HS-5 (cell line): ENCODE measurements around the gene FANCE.

Experiments used
- DNase-seq: peaks from one replicate; pipeline ENCODE4 v3.0.0-alpha.2; 2012; ENCODE audit warnings: low read depth

The FANCE gene

DNA sequence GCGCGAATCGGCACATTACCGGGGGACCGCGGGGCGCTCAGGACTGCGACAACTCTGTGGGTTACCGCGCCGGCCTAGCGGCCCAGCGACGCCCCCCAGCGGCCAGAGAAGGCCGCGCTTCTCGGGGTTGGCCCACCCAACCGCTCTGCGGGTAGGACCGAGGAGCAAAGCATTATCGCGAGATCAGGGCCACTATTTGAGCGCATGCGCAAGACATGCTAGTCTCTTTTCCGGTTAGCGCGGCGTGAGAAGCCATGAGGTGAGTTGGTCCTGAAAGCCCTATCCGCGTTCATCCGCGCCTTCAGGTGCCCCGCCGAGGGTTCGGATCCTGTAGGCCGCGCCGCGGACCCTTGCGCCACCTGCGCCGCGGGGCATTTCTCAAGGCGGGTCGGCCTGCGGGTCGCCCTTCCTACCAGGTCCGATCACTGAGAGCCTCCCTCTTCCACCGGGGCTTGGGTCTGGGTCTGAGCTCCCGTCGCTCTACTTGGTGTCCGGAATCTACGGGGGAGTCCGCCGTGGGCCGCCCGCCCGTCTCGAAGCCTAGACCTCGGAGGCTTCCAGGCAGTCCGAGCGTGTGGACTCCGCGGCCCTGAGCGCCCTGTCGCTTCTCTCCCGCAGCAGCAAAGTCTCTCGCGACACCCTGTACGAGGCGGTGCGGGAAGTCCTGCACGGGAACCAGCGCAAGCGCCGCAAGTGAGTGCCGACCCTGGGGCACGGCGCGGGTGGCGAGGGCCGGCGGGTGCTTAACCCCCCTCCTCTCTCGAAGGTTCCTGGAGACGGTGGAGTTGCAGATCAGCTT is 16.2 kb downstream of the FANCE start, which contains the start of gene RPL10A:
RPL10A (plus strand) TSS at position 221 of the 799 bp plus-strand sequence; CDS start at position 255, 34 bp downstream.
- peak; percentile 85 for DNase-seq

- no peak for DNase-seq
Observed at GRCh38 chr6:35468980-35469750, 17.0 kb downstream of the FANCE start.

- DNase-seq, result no peak
Observed at GRCh38 chr6:35469751-35470662, 17.9 kb downstream of the FANCE start.

GRCh38 chr6:35470663-35471120 is 18.6 kb downstream of the FANCE start:
- no peak for DNase-seq

GRCh38 chr6:35471836-35472345 is 19.8 kb downstream of the FANCE start:
- no peak for DNase-seq

- DNase-seq, result no peak
Observed at GRCh38 chr6:35473075-35473849, 21.1 kb downstream of the FANCE start.

- no peak for DNase-seq
Observed at GRCh38 chr6:35473850-35474130, 21.7 kb downstream of the FANCE start.

GRCh38 chr6:35474131-35474941 is 22.2 kb downstream of the FANCE start:
- DNase-seq, result no peak

DNA sequence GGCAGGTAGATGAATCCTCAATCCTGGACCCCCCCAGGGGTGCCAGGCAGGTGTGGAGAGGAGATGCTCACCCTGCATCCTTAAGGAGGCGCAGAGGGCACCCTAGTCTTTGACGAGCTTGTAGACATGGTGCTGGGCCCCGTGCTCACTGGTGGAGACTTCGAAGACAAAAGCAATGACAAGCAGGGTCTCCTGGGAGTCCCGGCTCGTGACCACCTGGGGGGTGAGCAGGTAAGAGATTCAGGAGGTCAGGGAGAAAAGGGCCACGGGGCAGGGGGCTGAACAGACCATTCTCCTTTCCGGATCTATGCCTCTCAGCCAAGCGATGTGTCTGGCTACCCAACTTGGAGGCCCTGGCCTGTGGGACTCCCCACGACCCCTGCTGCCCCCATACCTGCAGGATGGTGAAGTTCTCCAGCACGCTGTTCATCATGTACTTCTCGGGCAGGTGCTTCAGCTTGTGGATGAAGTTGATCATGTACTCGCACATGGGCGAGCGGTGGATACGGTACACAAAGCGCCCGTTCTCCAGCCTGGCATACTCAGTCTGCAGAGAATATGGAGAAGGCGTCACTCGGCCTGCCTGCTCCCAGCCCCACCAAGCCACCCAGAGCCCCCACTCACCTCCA is 22.9 kb downstream of the FANCE start:
- no peak for DNase-seq

DNA sequence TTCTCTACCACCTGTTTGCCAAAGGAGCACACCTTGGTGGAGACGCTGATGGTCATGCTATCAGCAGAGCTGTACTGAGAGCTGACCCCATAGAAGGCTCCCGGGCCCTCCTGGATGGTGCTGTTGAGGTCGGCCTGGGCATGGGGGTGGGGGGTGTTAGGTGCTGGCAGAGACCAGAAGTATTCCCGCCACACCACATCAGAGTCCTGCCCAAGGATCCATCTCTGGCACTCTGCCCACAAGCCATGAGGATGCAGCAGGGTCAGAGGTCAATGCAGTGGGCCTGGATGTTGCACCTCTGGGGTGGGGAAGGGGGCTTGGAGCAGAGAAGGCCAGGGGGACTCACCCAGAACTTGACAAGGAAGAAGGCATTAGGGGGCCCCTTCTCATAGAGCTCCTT is 23.4 kb downstream of the FANCE start:
- DNase-seq, result no peak

- DNase-seq, result no peak
Observed at GRCh38 chr6:35476004-35476403, 23.9 kb downstream of the FANCE start.

DNA sequence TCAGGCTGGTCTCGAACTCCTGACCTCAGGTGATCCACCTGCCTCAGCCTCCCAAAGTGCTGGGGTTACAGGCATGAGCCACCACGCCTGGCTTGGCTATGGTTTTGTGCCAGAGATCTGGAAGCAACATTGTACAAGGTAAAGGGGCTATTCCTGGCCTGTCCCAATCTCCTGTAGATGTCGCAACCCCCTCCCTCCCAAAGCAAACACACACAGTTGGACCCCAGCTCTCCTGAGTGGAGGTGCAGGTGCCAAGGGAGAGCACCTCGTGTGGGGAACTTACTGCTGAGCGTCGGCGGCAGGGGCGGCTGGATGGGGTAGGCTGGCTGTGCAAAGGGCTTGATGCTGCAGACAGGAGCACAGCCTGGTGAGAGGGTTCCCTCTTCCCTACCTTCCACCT is 24.9 kb downstream of the FANCE start:
- DNase-seq, result no peak

GRCh38 chr6:35477551-35478179 is 25.5 kb downstream of the FANCE start:
- DNase-seq, result no peak

GRCh38 chr6:35478259-35478658 is 26.1 kb downstream of the FANCE start:
- no peak for DNase-seq

- DNase-seq, result no peak
Observed at GRCh38 chr6:35480176-35480575, 28.0 kb downstream of the FANCE start.

- no peak for DNase-seq
Observed at GRCh38 chr6:35481226-35481625, 29.1 kb downstream of the FANCE start.

- DNase-seq, result no peak
Observed at GRCh38 chr6:35483062-35483461, 30.9 kb downstream of the FANCE start.

- DNase-seq, result no peak
Observed at GRCh38 chr6:35483490-35483889, 31.4 kb downstream of the FANCE start.

DNA sequence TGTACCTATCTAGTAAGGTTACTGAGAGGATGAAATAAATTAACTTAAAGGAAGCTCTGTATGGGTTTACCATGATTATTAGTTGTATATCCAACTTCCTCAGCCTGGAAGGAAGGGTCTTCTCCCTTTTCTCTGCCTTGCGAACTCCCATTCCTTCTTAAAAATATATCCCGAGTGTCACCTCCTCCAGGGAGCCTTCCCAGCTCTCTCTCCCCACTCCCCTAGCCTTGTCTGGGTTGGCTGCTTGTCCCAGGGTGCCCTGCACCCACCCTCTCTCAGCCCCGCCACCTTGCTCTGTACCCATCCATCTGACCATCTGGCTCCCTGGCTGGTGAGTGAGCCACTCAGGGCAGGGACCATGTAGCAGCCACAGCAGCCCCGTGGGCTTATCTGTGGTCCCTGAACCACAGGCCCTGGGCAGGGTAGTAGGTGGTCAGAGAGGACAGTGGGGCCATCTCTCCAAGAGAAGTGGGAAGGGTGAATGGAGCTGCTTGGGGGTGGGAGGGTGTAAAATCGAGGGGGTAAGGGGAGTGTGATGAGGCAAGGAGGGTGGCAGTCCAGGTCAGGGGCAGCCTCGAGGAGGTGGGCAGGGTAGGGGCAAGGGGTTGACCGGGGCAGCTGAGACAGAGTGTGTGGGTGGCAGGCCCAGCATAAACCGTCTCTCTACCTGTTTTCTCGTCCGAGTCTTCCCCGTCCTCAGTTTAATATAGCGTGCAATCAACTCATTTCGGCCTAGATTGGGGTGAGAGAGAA is 31.9 kb downstream of the FANCE start:
- no peak for DNase-seq
